Neural crest cell (in vitro differentiated cells): ENCODE results near the gene SRSF7. TPM values are rescaled to one million over a fixed set of nuclear protein-coding genes. Genes with fewer than 3 reads are reported as not detected.

Source experiments
- DNase-seq: peaks from one replicate; pipeline ENCODE4 v3.0.0; 2021; ENCODE audit warnings: low read depth, mixed read lengths, low spot score
- H3K27ac Mint-ChIP-seq: one replicate; pipeline ENCODE4 v1.8.0; 2021; ENCODE audit warnings: mild to moderate bottlenecking, mixed read lengths; ENCODE audit not compliant: unreplicated experiment
- H3K27me3 Mint-ChIP-seq: 2 replicates; pipeline ENCODE4 v1.8.0; 2021; ENCODE audit warnings: low read depth, mild to moderate bottlenecking, mixed read lengths
- H3K36me3 Mint-ChIP-seq: 2 replicates; pipeline ENCODE4 v1.8.0; 2021; ENCODE audit warnings: low read depth, mild to moderate bottlenecking, mixed read lengths
- H3K4me1 Mint-ChIP-seq: 2 replicates; pipeline ENCODE4 v1.8.0; 2021; ENCODE audit warnings: mixed read lengths
- H3K4me3 Mint-ChIP-seq: one replicate; pipeline ENCODE4 v1.8.0; 2021; ENCODE audit warnings: mild to moderate bottlenecking, mixed read lengths
- H3K9me3 Mint-ChIP-seq: 2 replicates; pipeline ENCODE4 v1.8.0; 2021; ENCODE audit warnings: mixed read lengths
- total RNA-seq: library from RNA; stranded (reverse); gene quantifications from 2 replicates; pipeline ENCODE4 v1.2.1, GENCODE V29; 2021
- TF ChIP-seq, protein P1 (sequence below): fragments of 200-600 bp; sonication (generic); conservative IDR thresholded peaks from 2 replicates; pipeline ENCODE4 v1.5.0; 2021; ENCODE audit warnings: antibody characterized with exemption, mild to moderate bottlenecking

The SRSF7 gene
- total RNA-seq, 1 donor from 2014 or later, result 347 TPM

DNA sequence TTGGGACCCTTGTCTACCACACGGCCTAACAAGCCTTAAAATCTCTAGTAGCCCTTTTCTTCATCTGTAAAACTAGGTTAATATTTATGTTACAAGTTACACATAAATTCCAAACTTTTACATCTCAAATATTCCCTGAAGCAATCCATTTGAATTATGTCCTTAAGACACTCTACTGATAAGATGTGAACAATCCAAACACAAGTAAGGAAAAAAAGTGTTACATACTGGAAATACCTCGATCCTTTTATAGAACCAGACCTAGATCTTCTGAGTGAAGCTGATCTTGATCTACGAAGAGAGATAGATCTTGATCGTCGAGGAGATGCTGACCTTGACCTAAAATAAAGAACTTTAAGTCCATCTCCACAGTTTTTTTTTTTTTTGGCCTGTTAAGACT is 3.3 kb downstream of the SRSF7 start:
- Mint-ChIP-seq H3K27me3 (peaks cover 11% of the 10 kb centered on the region), H3K27ac (no peak overlapping the region), H3K9me3 (no peaks in the 10 kb centered on the region), H3K4me1 (peaks cover 73% of the 10 kb centered on the region), H3K36me3 (peaks cover 50% of the 10 kb centered on the region), H3K4me3 (peak overlapping the region; percentile 81)
- no peak for DNase-seq
- TF ChIP-seq, protein P1, sequence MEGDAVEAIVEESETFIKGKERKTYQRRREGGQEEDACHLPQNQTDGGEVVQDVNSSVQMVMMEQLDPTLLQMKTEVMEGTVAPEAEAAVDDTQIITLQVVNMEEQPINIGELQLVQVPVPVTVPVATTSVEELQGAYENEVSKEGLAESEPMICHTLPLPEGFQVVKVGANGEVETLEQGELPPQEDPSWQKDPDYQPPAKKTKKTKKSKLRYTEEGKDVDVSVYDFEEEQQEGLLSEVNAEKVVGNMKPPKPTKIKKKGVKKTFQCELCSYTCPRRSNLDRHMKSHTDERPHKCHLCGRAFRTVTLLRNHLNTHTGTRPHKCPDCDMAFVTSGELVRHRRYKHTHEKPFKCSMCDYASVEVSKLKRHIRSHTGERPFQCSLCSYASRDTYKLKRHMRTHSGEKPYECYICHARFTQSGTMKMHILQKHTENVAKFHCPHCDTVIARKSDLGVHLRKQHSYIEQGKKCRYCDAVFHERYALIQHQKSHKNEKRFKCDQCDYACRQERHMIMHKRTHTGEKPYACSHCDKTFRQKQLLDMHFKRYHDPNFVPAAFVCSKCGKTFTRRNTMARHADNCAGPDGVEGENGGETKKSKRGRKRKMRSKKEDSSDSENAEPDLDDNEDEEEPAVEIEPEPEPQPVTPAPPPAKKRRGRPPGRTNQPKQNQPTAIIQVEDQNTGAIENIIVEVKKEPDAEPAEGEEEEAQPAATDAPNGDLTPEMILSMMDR, result no peak

GRCh38 chr2:38747007-38747424 is 4.1 kb downstream of the SRSF7 start:
- Mint-ChIP-seq H3K36me3 (peaks cover 52% of the 10 kb centered on the region), H3K27me3 (peaks cover 11% of the 10 kb centered on the region), H3K27ac (no peak overlapping the region), H3K9me3 (no peaks in the 10 kb centered on the region), H3K4me3 (peak overlapping the region; percentile 81), H3K4me1 (peaks cover 68% of the 10 kb centered on the region)
- TF ChIP-seq, protein P1, result no peak
- no peak for DNase-seq

GRCh38 chr2:38745267-38745666 is 5.9 kb downstream of the SRSF7 start:
- Mint-ChIP-seq H3K4me1 (peaks cover 64% of the 10 kb centered on the region), H3K9me3 (no peaks in the 10 kb centered on the region), H3K36me3 (peaks cover 49% of the 10 kb centered on the region), H3K27me3 (peaks cover 7% of the 10 kb centered on the region), H3K27ac (no peak overlapping the region), H3K4me3 (peak overlapping the region; percentile 49)
- no peak for DNase-seq
- TF ChIP-seq, protein P1, result no peak

- Mint-ChIP-seq H3K9me3 (peaks cover 3% of the 10 kb centered on the region), H3K27me3 (peaks cover 7% of the 10 kb centered on the region), H3K4me1 (peaks cover 61% of the 10 kb centered on the region), H3K36me3 (peaks cover 48% of the 10 kb centered on the region), H3K27ac (no peak overlapping the region), H3K4me3 (peak overlapping the region; percentile 4)
- DNase-seq, result no peak
- TF ChIP-seq, protein P1, result no peak
Observed at GRCh38 chr2:38744399-38744780, 6.8 kb downstream of the SRSF7 start.

- Mint-ChIP-seq H3K4me1 (peaks cover 56% of the 10 kb centered on the region), H3K4me3 (peak overlapping the region; percentile 42), H3K27me3 (peaks cover 7% of the 10 kb centered on the region), H3K36me3 (peaks cover 53% of the 10 kb centered on the region), H3K9me3 (peaks cover 3% of the 10 kb centered on the region), H3K27ac (no peak overlapping the region)
- DNase-seq, result no peak
- TF ChIP-seq, protein P1, result no peak
Observed at GRCh38 chr2:38743672-38744398, 7.3 kb downstream of the SRSF7 start.
